Pancreas (tissue), 10 donors: ENCODE results near the gene GALNT15. TPM values are rescaled to one million over a fixed set of nuclear protein-coding genes. Genes with fewer than 3 reads are reported as not detected.

ENCODE experiments used
- ATAC-seq, 4 donors: fragments of 200-7000 bp; cut with Tn5 transposase; one replicate each; pipeline versions ENCODE4 v1.8.0 to v1.9.1; 2020; ENCODE audit warnings: mild to moderate bottlenecking in 4 of 4, moderate library complexity in 4 of 4
- DNase-seq, 6 donors: peaks; one replicate each; pipeline ENCODE4 v3.0.0-alpha.2; 2020
- FAIRE-seq: peaks from 2 replicates; lab custom pipeline; 2012; peaks lifted over from hg19 to GRCh38; lab: Jason Lieb, UNC
- H3K27ac ChIP-seq, 4 donors: fragments of 200-600 bp; sonication (generic); 1 replicate in 3 of 4; 2 replicates in 1 of 4; pipeline versions ENCODE4 v1.5.0 to v1.8.0; 2020
- H3K27me3 ChIP-seq, 4 donors: fragments of 200-600 bp; one replicate each; pipeline ENCODE4 v1.8.0; 2021
- H3K36me3 ChIP-seq, 3 donors: fragments of 200-600 bp; sonication (generic) in 1 of 3; one replicate each; pipeline versions ENCODE4 v1.5.0 to v1.8.0; 2020 to 2021
- H3K4me1 ChIP-seq, 3 donors: fragments of 200-600 bp; one replicate each; pipeline ENCODE4 v1.8.0; 2021
- H3K4me3 ChIP-seq, 4 donors: fragments of 200-600 bp; sonication (generic) in 2 of 4; one replicate each; pipeline versions ENCODE4 v1.5.0 to v1.8.0; 2020 to 2021
- H3K9me3 ChIP-seq, 4 donors: fragments of 200-600 bp; one replicate each; pipeline ENCODE4 v1.8.0; 2021
- CTCF ChIP-seq, 4 donors: fragments of 200-600 bp; sonication (generic) in 3 of 4; IDR thresholded peaks; one replicate each; pipeline versions ENCODE4 v1.5.0 to v1.8.0; 2021; ENCODE audit warnings: antibody characterized with exemption in 4 of 4
- WGBS, 2 donors: extraction: QIAGEN DNeasy Blood & Tissue Kit; methylation state at CpG; one replicate each; pipeline ENCODE4 v1.1.7; 2013; 5-methylcytosine and 5-hydroxymethylcytosine counted together
- intact Hi-C, 3 donors: fragments of 100-400 bp; cut with DNase I; formaldehyde crosslinking; loops; one replicate each; pipeline versions ENCODE4 v1.11.1 to v1.14.2; 2022
- polyA plus RNA-seq, 2 donors: library from polyadenylated mRNA; stranded (reverse); fragments of 200-250 nt; gene quantifications; one replicate each; pipeline ENCODE4 v1.2.3, GENCODE V29; 2013
- total RNA-seq, 6 donors: library from RNA; stranded (reverse); fragmentation: NEBNext Ultra II Directional in 4 of 6; extraction: Animal tissue kit (Norgen Biotek cat#: 25700) in 4 of 6; gene quantifications; one replicate each; pipeline versions ENCODE4 v1.2.1 to v1.2.4, GENCODE V29; 2021 to 2023
- donor health status: healthy with polysubstance abuse.
- donor health status: DM: no; HTN: no; CAD: no; lungs with moderate emphysema.
- donor health status: DM: no; HTN: no; CAD: no.
- donor health status: control.
- donor health status: control.
- donor health status: Bipolar disorder and iron deficiency.
- donor health status: DM: yes; HTN: yes; CAD: no.
- donor health status: DM: no; HTN: no; CAD: no.
- donor health status: DM: no; HTN: no; CAD: no.
- donor health status: DM: yes; HTN: yes; CAD: no.

Gene GALNT15
- total and polyA plus RNA-seq, 8 donors, result 0.78 to 5.6 (median 2.6) TPM

DNA sequence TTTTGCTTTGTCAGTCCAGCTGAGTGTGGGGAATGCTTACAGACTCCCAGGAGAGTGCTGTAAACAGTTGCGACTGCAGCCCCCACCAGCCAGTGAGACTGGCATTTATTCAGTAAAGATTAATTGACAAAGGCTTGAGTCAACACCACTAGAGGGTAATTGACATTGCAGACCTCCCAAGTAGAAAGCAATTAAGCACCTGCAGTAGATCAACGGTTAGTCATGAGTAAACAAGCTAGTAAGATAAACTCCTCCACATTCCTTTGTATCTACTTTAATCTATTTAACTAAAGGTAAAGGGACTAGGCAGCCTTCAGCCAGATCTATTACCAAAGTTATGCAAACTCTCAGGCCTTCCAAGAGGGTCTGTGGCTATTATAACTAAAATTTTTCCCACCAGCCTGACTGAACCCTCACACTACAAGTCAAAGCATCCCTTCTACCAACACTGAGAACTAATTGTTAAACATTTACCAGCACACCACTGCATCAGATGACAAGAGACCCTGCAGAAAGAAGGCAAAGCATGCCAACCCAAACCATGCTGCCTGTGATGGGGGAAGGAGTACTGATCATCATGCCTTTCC lies 30.5 kb upstream of the GALNT15 start:
- H3K4me1 ChIP-seq, result no peaks in the 10 kb centered on the region
- no peak for FAIRE-seq
- intact Hi-C loops, result no loop called here

DNA sequence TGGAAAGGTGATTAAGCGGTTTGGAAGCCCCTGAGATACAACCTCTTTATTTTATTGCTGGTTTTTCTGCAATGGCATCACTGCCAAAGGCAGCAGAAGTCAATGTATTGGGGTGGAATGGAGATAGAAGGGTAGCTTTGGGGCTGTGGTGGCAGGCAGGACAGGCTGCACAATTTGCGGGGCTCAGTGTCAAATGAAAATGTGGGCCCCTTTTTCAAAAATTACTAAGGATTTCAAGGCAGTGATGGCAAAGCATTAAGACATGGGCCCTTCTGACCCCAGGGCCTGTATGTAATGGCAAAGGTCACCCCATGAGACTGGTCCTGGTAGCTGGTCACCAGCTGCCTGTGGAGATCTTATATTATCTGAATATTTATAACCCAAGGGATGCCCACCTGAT lies 29.3 kb upstream of the GALNT15 start:
- DNase-seq (no peak), ATAC-seq (no peak), FAIRE-seq (no peak)
- H3K27ac ChIP-seq, result no peak overlapping the region
- H3K36me3 ChIP-seq, result no peaks in the 10 kb centered on the region
- H3K27me3 ChIP-seq, result no peaks in the 10 kb centered on the region
- no peaks in the 10 kb centered on the region for H3K9me3 ChIP-seq
- WGBS, 2 donors, result 94 to 97% methylated on average over 2 of the region's 2 CpGs
- intact Hi-C loops, result no loop called here
- no peak overlapping the region for H3K4me3 ChIP-seq
- H3K4me1 ChIP-seq, result no peaks in the 10 kb centered on the region
- TF ChIP-seq CTCF (IDR thresholded peaks at IDR 0.05), result no peak

More for the DNA sequence above, 30.5 kb upstream of the GALNT15 start:
- 11 to 13% methylated on average over 2 of the region's 2 CpGs for WGBS, 2 donors
- DNase-seq, result no peak
- no peak for TF ChIP-seq CTCF (IDR thresholded peaks at IDR 0.05)
- Histone ChIP-seq H3K27ac (no peak overlapping the region), H3K9me3 (no peaks in the 10 kb centered on the region), H3K36me3 (no peaks in the 10 kb centered on the region), H3K27me3 (no peaks in the 10 kb centered on the region), H3K4me3 (no peak overlapping the region)
- no peak for ATAC-seq

GRCh38 chr3:16146015-16146730 lies 28.3 kb upstream of the GALNT15 start:
- no peaks in the 10 kb centered on the region for H3K36me3 ChIP-seq
- no peaks in the 10 kb centered on the region for H3K4me1 ChIP-seq
- H3K27ac ChIP-seq, result no peak overlapping the region
- TF ChIP-seq CTCF (IDR thresholded peaks at IDR 0.05), result no peak
- WGBS, 2 donors, result 69 to 78% methylated on average over 2 of the region's 2 CpGs
- H3K4me3 ChIP-seq, result no peak overlapping the region
- no peak for FAIRE-seq
- no peak for DNase-seq
- intact Hi-C loops, result no loop called here
- H3K9me3 ChIP-seq, result no peaks in the 10 kb centered on the region
- no peaks in the 10 kb centered on the region for H3K27me3 ChIP-seq
- no peak for ATAC-seq

DNA sequence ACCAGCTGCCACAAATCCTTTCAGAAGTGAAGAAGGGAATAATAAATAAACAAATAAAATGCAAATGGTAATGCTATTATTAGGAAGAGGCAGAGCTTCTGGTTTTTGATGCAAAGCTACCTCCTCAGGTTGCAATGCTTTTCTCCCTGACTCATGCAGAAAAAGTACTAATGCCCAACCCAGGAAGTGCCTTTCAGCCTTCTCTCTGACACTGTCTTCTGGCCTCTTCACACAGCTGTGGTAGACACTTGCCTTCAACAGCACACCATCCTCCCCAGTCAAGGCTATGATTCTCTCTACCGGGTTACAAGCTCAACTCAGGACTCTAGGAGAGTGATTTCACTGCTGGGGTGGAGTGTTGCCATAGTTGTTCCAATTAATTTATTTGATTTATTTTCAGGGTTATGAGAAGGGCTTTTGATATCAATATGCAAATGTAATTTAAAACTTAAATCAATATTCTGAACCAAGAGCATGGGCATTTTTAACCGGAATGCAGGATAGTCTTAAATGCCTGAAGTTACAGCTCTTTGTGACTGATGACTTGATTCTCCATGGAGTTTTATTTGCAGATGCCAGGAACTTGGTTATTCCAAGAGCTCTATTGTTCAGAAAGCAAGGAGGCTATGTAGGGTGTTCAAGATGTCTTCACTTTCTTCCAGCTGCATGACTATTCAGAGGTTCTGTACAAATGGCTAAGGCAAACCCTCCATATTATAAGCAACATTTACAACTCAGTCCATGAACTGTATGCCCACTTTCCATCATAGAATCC lies 27.1 kb upstream of the GALNT15 start:
- H3K4me3 ChIP-seq, result no peak overlapping the region
- no peaks in the 10 kb centered on the region for H3K9me3 ChIP-seq
- no peaks in the 10 kb centered on the region for H3K27me3 ChIP-seq
- TF ChIP-seq CTCF (IDR thresholded peaks at IDR 0.05), result no peak
- H3K4me1 ChIP-seq, result no peaks in the 10 kb centered on the region
- intact Hi-C loops, result no loop called here
- FAIRE-seq, result no peak
- H3K36me3 ChIP-seq, result no peaks in the 10 kb centered on the region
- no peak overlapping the region for H3K27ac ChIP-seq
- 76 to 79% methylated on average over 2 of the region's 2 CpGs for WGBS, 2 donors
- no peak for ATAC-seq
- no peak for DNase-seq
